ENCODE measurements around the gene SCML1. TPM values are rescaled to one million over a fixed set of nuclear protein-coding genes. Genes with fewer than 3 reads are reported as not detected.

SCML1 gene
- total RNA-seq, 1 experiment from 2014 or later: 1.6 TPM

DNA sequence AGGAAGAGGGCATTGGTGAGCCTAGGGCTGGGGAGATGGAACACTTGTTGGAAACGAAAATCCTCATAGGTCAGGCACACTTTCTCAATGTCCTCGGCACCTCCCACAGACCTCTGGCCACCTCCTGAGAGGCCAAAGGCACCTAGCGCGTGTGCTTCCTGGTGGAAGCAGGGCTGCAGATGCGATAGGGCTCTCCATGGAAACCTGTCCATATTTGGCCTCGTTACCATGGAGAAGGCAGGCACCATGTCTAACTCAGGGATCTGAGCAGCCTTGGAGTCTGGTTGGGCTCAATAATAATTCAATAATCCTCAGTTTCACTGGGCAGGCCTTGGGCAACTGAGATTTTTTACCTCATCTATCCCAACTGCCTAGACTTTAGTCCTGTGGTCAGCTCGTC lies 65.5 kb downstream of the SCML1 start:
- Histone ChIP-seq H3K4me1 (ENCODE audit: insufficient read depth, low read length) (no peaks in the 10 kb centered on the region), H2BK5ac (ENCODE audit: insufficient read length, low read length) (no peak overlapping the region), H3K18ac (ENCODE audit: insufficient read length, low read depth, low read length) (no peak overlapping the region), H3K4ac (ENCODE audit: low read depth, low read length) (no peak overlapping the region), H2AFZ (ENCODE audit: low read length) (no peak overlapping the region), H3K23me2 (ENCODE audit: insufficient read length, low read depth, low read length, poor library complexity, severe bottlenecking) (no peaks in the 10 kb centered on the region), H3K27ac (ENCODE audit: insufficient read length, low read depth, low read length) (no peak overlapping the region), H3K23ac (ENCODE audit: insufficient read length, low read depth, low read length) (no peak overlapping the region), H2BK20ac (ENCODE audit: low read depth, low read length, poor library complexity, severe bottlenecking) (no peak overlapping the region), H4K91ac (ENCODE audit: insufficient read length, low read depth, low read length) (no peak overlapping the region), H2AK5ac (ENCODE audit: insufficient read length, low read length) (no peak overlapping the region), H4K8ac (replicated peaks; ENCODE audit: insufficient read length, low read depth, low read length) (no peak overlapping the region), H3K9me3 (ENCODE audit: control insufficient read depth, low read depth, low read length) (no peaks in the 10 kb centered on the region), H4K5ac (ENCODE audit: insufficient read length, low read depth, low read length) (no peak overlapping the region), H3K14ac (ENCODE audit: insufficient read depth, low read length) (no peak overlapping the region), H3K4me2 (ENCODE audit: insufficient read depth, insufficient read length, low read length) (no peak overlapping the region), H2BK15ac (ENCODE audit: low read depth, low read length) (no peak overlapping the region), H2BK120ac (ENCODE audit: low read depth, low read length, poor library complexity, severe bottlenecking) (no peak overlapping the region), H4K20me1 (ENCODE audit: control insufficient read depth, insufficient read depth, insufficient read length) (no peaks in the 10 kb centered on the region), H3K27me3 (ENCODE audit: insufficient read depth, low read length) (no peaks in the 10 kb centered on the region), H3K79me1 (ENCODE audit: insufficient read depth, low read depth, low read length, poor library complexity, severe bottlenecking) (no peaks in the 10 kb centered on the region), H3K79me2 (ENCODE audit: insufficient read depth, low read length) (no peaks in the 10 kb centered on the region), H3K56ac (ENCODE audit: insufficient read length, low read depth, low read length) (no peak overlapping the region), H3T11ph (ENCODE audit: low read length) (no peak overlapping the region), H3K9ac (ENCODE audit: extremely low read depth, insufficient read length, low read length) (no peak overlapping the region), H2BK12ac (ENCODE audit: insufficient read length, low read depth, low read length) (no peak overlapping the region)
- no peak overlapping the region for H3K4me3 Mint-ChIP-seq
- WGBS (ENCODE audit: extremely low coverage, insufficient read length, low lambda C conversion rate): no CpG with 5 or more reads among the region's 7 CpGs
- peaks cover 75 to 82% of the 10 kb centered on the region in 2 experiments for H3K9me3 Mint-ChIP-seq
- no peak for DNase-seq
- H3K36me3 Mint-ChIP-seq (ENCODE audit: insufficient read depth in 1 of 3, low read depth in 3 of 3): peaks cover 0 to 3% (median 3%) of the 10 kb centered on the region in 3 experiments; a peak in 2 of 7 replicates
- H3K4me1 Mint-ChIP-seq: no peaks in the 10 kb centered on the region
- no peak overlapping the region; a peak in 1 of 7 replicates for H3K27ac Mint-ChIP-seq
- TF ChIP-seq, protein P1, sequence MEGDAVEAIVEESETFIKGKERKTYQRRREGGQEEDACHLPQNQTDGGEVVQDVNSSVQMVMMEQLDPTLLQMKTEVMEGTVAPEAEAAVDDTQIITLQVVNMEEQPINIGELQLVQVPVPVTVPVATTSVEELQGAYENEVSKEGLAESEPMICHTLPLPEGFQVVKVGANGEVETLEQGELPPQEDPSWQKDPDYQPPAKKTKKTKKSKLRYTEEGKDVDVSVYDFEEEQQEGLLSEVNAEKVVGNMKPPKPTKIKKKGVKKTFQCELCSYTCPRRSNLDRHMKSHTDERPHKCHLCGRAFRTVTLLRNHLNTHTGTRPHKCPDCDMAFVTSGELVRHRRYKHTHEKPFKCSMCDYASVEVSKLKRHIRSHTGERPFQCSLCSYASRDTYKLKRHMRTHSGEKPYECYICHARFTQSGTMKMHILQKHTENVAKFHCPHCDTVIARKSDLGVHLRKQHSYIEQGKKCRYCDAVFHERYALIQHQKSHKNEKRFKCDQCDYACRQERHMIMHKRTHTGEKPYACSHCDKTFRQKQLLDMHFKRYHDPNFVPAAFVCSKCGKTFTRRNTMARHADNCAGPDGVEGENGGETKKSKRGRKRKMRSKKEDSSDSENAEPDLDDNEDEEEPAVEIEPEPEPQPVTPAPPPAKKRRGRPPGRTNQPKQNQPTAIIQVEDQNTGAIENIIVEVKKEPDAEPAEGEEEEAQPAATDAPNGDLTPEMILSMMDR (conservative IDR thresholded peaks at IDR 0.05): no peak
- H3K27me3 Mint-ChIP-seq (ENCODE audit: low read depth): peaks cover 3% of the 10 kb centered on the region
